ENCODE measurements around the gene HGS. TPM values are rescaled to one million over a fixed set of nuclear protein-coding genes. Genes with fewer than 3 reads are reported as not detected.

Gene HGS
- total RNA-seq, 1 donor from 2014 or later = 142 TPM

- no peak for DNase-seq (ENCODE audit: low spot score)
- TF ChIP-seq CTCF (IDR thresholded peaks at IDR 0.05; ENCODE audit: unreplicated experiment) = no peak
- Mint-ChIP-seq H3K36me3 (ENCODE audit: low read depth, unreplicated experiment) (no peaks in the 10 kb centered on the region), H3K27me3 (ENCODE audit: unreplicated experiment) (peaks cover 6% of the 10 kb centered on the region), H3K27ac (ENCODE audit: unreplicated experiment) (no peak overlapping the region), H3K4me3 (ENCODE audit: unreplicated experiment) (peak overlapping the region; percentile 51), H3K9me3 (ENCODE audit: unreplicated experiment) (no peaks in the 10 kb centered on the region), H3K4me1 (ENCODE audit: unreplicated experiment) (peaks cover 2% of the 10 kb centered on the region)
Measured at GRCh38 chr17:81717766-81718089, 33.9 kb downstream of the HGS start.

GRCh38 chr17:81719410-81720266 is 35.8 kb downstream of the HGS start:
- DNase-seq (ENCODE audit: low spot score) = no peak
- Mint-ChIP-seq H3K27me3 (ENCODE audit: unreplicated experiment) (peaks cover 7% of the 10 kb centered on the region), H3K4me3 (ENCODE audit: unreplicated experiment) (no peak overlapping the region), H3K36me3 (ENCODE audit: low read depth, unreplicated experiment) (no peaks in the 10 kb centered on the region), H3K9me3 (ENCODE audit: unreplicated experiment) (no peaks in the 10 kb centered on the region), H3K27ac (ENCODE audit: unreplicated experiment) (no peak overlapping the region), H3K4me1 (ENCODE audit: unreplicated experiment) (peaks cover 10% of the 10 kb centered on the region)
- no peak for TF ChIP-seq CTCF (IDR thresholded peaks at IDR 0.05; ENCODE audit: unreplicated experiment)

- Mint-ChIP-seq H3K4me3 (ENCODE audit: unreplicated experiment) (no peak overlapping the region), H3K9me3 (ENCODE audit: unreplicated experiment) (no peaks in the 10 kb centered on the region), H3K27ac (ENCODE audit: unreplicated experiment) (no peak overlapping the region), H3K4me1 (ENCODE audit: unreplicated experiment) (peaks cover 10% of the 10 kb centered on the region), H3K36me3 (ENCODE audit: low read depth, unreplicated experiment) (no peaks in the 10 kb centered on the region), H3K27me3 (ENCODE audit: unreplicated experiment) (peaks cover 7% of the 10 kb centered on the region)
- DNase-seq (ENCODE audit: low spot score) = no peak
- TF ChIP-seq CTCF (IDR thresholded peaks at IDR 0.05; ENCODE audit: unreplicated experiment) = no peak
Measured at GRCh38 chr17:81720267-81721071, 36.7 kb downstream of the HGS start.

GRCh38 chr17:81722184-81723120 is 38.6 kb downstream of the HGS start:
- Mint-ChIP-seq H3K27ac (ENCODE audit: unreplicated experiment) (no peak overlapping the region), H3K27me3 (ENCODE audit: unreplicated experiment) (peaks cover 9% of the 10 kb centered on the region), H3K9me3 (ENCODE audit: unreplicated experiment) (no peaks in the 10 kb centered on the region), H3K4me3 (ENCODE audit: unreplicated experiment) (no peak overlapping the region), H3K36me3 (ENCODE audit: low read depth, unreplicated experiment) (no peaks in the 10 kb centered on the region), H3K4me1 (ENCODE audit: unreplicated experiment) (peaks cover 10% of the 10 kb centered on the region)
- TF ChIP-seq CTCF (IDR thresholded peaks at IDR 0.05; ENCODE audit: unreplicated experiment) = no peak
- no peak for DNase-seq (ENCODE audit: low spot score)
